ENCODE measurements around the gene CDC42BPB.

CDC42BPB gene

DNA sequence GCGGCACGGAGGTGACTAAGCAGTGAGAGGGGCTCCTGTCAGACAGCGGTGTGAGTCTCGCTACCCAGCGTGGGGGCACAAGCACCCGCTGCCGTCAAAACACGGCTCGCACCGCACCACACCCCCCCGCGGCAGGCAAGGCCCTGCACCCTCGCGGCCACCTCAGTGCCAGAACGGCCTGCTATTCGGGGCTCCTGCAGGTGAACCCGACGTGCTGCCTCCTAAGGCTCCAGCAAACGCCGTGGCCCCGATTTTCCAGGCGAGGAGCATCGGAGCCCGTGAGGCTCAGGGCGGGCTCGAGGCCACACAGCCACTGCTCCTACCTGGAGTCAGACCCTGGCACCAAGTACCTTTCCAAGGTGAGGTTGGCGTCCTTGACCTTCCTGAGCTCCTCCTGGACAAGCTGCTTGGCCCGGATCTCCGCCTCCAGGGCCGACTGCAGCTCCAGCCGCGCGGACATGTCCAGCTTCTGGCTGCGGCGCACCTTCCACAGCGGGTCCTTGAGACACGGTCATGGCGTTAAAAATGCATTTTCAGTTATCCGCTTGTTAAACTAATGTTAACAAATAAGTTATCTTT is 93.1 kb downstream of the CDC42BPB start:
- Histone ChIP-seq H3K27ac (ENCODE audit: low read length) (no peak overlapping the region), H3K4me1 (ENCODE audit: control insufficient read depth, low read depth, low read length) (no peaks in the 10 kb centered on the region), H3K27me3 (ENCODE audit: control insufficient read depth, insufficient read depth, low read length) (no peaks in the 10 kb centered on the region), H3K4me3 (ENCODE audit: low read length) (no peak overlapping the region), H3K36me3 (ENCODE audit: control insufficient read depth, low read depth, low read length) (peaks cover 67% of the 10 kb centered on the region), H3K9me3 (ENCODE audit: control insufficient read depth, low read depth, low read length) (no peaks in the 10 kb centered on the region), H3K9ac (ENCODE audit: low read length) (no peak overlapping the region)

DNA sequence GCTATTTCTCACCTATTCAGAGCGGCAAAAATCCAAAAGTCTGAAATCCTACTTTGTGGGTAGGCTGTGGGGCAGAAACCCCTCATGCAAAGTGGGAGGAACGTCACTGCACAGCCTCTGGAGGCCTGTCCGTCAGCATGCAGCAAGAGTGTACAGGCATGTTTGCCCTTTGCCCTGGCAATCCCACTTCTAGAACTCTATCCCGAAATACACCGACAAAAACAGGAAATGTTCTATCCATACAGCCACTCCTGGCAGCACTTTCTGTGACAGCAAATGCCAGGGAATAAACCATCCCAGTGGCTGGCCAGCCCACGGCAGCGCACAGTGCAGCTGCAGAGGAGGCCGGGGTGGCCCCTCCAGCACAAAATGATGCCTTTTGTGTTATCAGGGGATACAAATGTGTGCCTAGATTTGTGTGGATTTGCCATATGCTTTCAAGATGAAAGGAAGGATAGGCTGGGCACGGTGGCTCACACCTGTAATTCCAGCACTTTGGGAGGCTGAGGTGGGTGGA is 95.2 kb downstream of the CDC42BPB start:
- Histone ChIP-seq H3K4me1 (ENCODE audit: control insufficient read depth, low read depth, low read length) (no peaks in the 10 kb centered on the region), H3K9ac (ENCODE audit: low read length) (no peak overlapping the region), H3K4me3 (ENCODE audit: low read length) (no peak overlapping the region), H3K9me3 (ENCODE audit: control insufficient read depth, low read depth, low read length) (no peaks in the 10 kb centered on the region), H3K27me3 (ENCODE audit: control insufficient read depth, insufficient read depth, low read length) (no peaks in the 10 kb centered on the region), H3K27ac (ENCODE audit: low read length) (no peak overlapping the region), H3K36me3 (ENCODE audit: control insufficient read depth, low read depth, low read length) (peaks cover 68% of the 10 kb centered on the region)

DNA sequence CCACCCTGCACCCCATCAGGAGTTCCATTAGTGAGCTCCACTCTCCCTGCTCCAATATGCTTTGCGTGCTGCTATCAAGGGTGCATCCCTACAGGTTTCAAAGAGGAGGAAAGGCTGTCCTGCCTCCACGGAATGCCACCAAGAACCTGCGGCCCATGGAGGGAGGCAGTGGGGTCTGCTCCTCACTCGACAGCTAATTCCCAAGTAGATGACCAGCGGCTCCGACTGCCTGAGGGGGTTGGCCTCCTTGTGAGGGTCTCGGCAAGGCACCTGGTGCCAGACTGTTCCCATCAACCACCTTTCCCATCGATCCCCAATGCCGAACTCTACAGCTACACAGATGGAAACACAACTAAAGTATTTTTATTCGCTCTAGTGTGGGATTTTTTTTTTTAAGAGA is 98.9 kb downstream of the CDC42BPB start:
- no peak overlapping the region for H3K4me3 ChIP-seq (ENCODE audit: low read length)
- H3K9ac ChIP-seq (ENCODE audit: low read length): no peak overlapping the region
- H3K27me3 ChIP-seq (ENCODE audit: control insufficient read depth, insufficient read depth, low read length): no peaks in the 10 kb centered on the region
- peaks cover 55% of the 10 kb centered on the region for H3K36me3 ChIP-seq (ENCODE audit: control insufficient read depth, low read depth, low read length)
- no peaks in the 10 kb centered on the region for H3K9me3 ChIP-seq (ENCODE audit: control insufficient read depth, low read depth, low read length)
- no peaks in the 10 kb centered on the region for H3K4me1 ChIP-seq (ENCODE audit: control insufficient read depth, low read depth, low read length)
- no peak overlapping the region for H3K27ac ChIP-seq (ENCODE audit: low read length)

DNA sequence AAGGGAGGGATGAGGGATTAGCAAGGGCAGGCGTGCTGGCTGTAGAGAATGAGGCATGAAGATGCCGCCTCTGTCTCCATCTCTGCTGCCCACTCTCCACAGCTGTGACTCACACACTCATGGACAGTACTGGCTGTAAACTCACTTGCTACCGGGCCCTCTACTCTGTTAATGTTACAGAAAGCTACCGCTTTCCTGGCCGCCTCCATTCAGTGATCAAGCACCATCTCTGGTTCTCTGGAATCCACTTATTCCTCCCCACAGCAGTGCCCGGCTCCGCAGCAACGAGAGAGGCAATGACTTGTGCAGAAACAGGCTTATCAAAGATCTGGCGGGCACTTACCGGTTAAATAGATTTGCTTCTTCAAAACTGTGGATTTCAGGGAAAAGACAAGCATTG is 100.1 kb downstream of the CDC42BPB start:
- Histone ChIP-seq H3K9ac (ENCODE audit: low read length) (no peak overlapping the region), H3K27me3 (ENCODE audit: control insufficient read depth, insufficient read depth, low read length) (no peaks in the 10 kb centered on the region), H3K4me3 (ENCODE audit: low read length) (no peak overlapping the region), H3K36me3 (ENCODE audit: control insufficient read depth, low read depth, low read length) (peaks cover 55% of the 10 kb centered on the region), H3K9me3 (ENCODE audit: control insufficient read depth, low read depth, low read length) (no peaks in the 10 kb centered on the region), H3K4me1 (ENCODE audit: control insufficient read depth, low read depth, low read length) (no peaks in the 10 kb centered on the region), H3K27ac (ENCODE audit: low read length) (no peak overlapping the region)

DNA sequence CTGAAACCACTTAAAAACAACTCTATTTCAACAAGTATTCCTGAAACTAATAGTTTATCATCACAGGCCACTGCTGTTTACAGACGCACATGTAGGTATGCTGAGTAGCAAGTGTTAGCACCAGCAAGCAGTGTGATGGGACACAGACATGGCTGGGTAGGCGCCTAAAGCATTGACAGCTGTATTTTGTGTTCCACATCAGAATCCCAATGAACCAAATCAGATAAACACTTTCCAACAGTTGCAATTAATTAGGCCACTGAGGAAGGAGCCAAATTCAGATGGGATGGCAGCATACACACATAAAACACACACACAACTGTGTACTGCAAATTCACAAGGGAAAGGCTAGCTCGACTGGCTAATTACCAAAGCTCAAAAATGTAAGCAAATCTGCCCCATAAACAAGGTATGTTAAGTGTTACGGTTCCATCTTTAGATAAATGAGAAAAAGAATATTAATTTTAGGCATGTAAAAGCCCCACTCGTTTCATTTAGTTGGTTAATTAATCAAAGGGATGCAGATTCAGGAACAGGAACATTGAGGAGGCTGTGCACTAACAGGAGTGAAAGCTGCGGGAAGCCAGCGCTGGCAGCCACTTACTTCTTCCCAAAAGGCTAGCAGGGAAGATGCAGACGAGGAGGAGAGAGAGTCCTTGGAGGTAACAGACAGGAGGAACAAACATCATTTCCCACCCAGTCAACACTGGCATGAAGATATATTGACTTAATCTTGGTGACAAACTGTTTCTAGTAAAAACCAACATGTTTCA is 101.5 kb downstream of the CDC42BPB start:
- Histone ChIP-seq H3K9me3 (ENCODE audit: control insufficient read depth, low read depth, low read length) (no peaks in the 10 kb centered on the region), H3K27me3 (ENCODE audit: control insufficient read depth, insufficient read depth, low read length) (no peaks in the 10 kb centered on the region), H3K4me3 (ENCODE audit: low read length) (no peak overlapping the region), H3K36me3 (ENCODE audit: control insufficient read depth, low read depth, low read length) (peaks cover 58% of the 10 kb centered on the region), H3K27ac (ENCODE audit: low read length) (no peak overlapping the region), H3K4me1 (ENCODE audit: control insufficient read depth, low read depth, low read length) (no peaks in the 10 kb centered on the region), H3K9ac (ENCODE audit: low read length) (no peak overlapping the region)

DNA sequence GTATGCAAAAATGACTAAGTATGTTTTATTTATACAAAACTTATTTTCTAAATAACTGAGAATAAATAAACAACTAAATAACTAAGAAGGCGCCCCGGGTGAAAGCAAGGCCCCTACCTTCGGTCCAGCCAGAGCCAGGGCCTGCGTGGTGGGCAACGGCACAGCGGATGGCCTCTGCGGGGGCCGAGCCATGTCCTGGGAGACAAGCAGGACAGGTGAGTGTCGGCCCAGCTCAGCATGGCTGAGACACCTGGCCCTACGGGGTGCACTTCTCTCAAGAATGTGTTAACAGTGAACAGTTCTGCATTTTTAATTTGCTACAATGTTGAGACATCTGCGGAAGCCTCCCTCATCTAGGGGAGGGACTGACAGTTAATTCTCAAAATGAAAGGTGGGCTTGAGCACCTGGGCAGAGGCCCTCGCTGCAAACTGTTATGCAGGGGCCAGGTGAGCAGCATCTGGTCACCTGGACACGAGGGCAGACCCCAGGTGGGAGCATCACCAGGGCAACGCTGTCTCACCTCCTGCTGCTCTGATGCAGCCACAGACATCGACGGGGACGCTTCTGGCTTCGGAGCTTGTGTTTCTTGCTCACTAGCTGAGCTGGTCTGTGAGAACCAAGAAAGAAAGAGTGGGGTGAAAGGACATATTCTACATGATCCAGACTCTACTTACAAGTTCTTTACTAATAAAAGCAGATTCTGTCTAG is 103.1 kb downstream of the CDC42BPB start:
- H3K4me1 ChIP-seq (ENCODE audit: control insufficient read depth, low read depth, low read length): no peaks in the 10 kb centered on the region
- no peaks in the 10 kb centered on the region for H3K9me3 ChIP-seq (ENCODE audit: control insufficient read depth, low read depth, low read length)
- H3K27ac ChIP-seq (ENCODE audit: low read length): no peak overlapping the region
- H3K36me3 ChIP-seq (ENCODE audit: control insufficient read depth, low read depth, low read length): peaks cover 64% of the 10 kb centered on the region
- H3K27me3 ChIP-seq (ENCODE audit: control insufficient read depth, insufficient read depth, low read length): no peaks in the 10 kb centered on the region
- H3K4me3 ChIP-seq (ENCODE audit: low read length): no peak overlapping the region
- no peak overlapping the region for H3K9ac ChIP-seq (ENCODE audit: low read length)

DNA sequence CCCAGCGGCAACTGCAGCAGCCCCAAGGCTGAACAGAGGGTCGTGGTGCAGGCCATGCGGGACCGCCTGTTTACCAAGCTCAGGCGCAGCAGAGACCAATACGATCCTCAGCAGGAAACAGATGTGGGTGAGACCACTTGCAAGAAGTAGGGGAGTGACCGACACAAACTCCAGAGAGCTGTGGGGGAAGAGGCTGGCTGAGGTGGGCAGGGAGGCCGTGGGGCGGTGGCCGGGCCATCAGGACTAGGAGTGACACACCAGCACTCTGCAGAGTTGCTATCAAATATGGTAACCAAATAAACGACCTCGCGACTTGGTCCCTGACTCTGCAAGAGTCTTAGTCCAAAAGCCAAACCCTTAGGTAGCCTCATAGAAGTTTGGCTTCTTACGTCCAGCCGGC is 104.2 kb downstream of the CDC42BPB start:
- Histone ChIP-seq H3K27me3 (ENCODE audit: control insufficient read depth, insufficient read depth, low read length) (no peaks in the 10 kb centered on the region), H3K27ac (ENCODE audit: low read length) (no peak overlapping the region), H3K9me3 (ENCODE audit: control insufficient read depth, low read depth, low read length) (no peaks in the 10 kb centered on the region), H3K9ac (ENCODE audit: low read length) (no peak overlapping the region), H3K4me3 (ENCODE audit: low read length) (no peak overlapping the region), H3K36me3 (ENCODE audit: control insufficient read depth, low read depth, low read length) (peaks cover 62% of the 10 kb centered on the region), H3K4me1 (ENCODE audit: control insufficient read depth, low read depth, low read length) (no peaks in the 10 kb centered on the region)

DNA sequence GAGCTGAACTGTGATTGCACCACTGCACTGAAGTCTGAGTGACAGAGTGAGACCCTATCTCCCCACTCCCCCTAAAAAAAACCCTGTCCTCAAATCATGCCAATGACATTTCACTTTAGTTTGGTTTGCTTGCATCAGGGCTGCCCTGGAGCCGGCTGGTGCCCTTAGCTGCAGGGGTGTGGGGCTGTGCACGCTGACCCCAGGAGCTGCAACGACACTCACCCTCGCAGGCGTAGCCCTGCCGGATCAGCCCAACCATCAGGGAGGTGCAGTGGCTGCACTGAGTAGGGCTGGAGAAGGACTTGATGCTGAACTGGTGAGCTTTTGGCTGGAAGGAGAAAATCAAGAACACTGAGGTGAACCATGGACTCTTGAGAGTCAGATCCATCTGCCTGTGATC is 105.1 kb downstream of the CDC42BPB start:
- H3K4me3 ChIP-seq (ENCODE audit: low read length): no peak overlapping the region
- no peaks in the 10 kb centered on the region for H3K9me3 ChIP-seq (ENCODE audit: control insufficient read depth, low read depth, low read length)
- no peak overlapping the region for H3K27ac ChIP-seq (ENCODE audit: low read length)
- H3K4me1 ChIP-seq (ENCODE audit: control insufficient read depth, low read depth, low read length): no peaks in the 10 kb centered on the region
- peaks cover 62% of the 10 kb centered on the region for H3K36me3 ChIP-seq (ENCODE audit: control insufficient read depth, low read depth, low read length)
- H3K9ac ChIP-seq (ENCODE audit: low read length): no peak overlapping the region
- H3K27me3 ChIP-seq (ENCODE audit: control insufficient read depth, insufficient read depth, low read length): no peaks in the 10 kb centered on the region

DNA sequence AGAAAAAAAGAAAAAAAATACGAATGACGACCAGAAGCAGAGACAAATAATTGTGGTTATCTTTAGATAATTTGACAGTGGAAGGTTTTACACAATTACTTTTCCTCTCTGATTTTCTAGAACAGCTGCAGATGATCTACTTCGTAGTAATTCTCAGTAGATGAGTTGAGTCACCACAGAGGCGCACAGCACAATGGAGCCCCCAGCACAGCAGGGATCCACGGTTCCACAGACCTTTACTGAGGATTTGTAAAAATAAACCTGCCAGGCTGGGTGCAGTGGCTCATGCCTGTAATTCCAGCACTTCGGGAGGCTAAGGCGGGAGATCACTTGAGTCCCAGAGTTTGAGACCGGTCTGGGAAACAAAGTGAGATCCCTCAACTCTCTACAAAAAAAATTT is 105.5 kb downstream of the CDC42BPB start:
- H3K36me3 ChIP-seq (ENCODE audit: control insufficient read depth, low read depth, low read length): peaks cover 64% of the 10 kb centered on the region
- no peaks in the 10 kb centered on the region for H3K27me3 ChIP-seq (ENCODE audit: control insufficient read depth, insufficient read depth, low read length)
- H3K9ac ChIP-seq (ENCODE audit: low read length): no peak overlapping the region
- no peak overlapping the region for H3K4me3 ChIP-seq (ENCODE audit: low read length)
- no peak overlapping the region for H3K27ac ChIP-seq (ENCODE audit: low read length)
- H3K9me3 ChIP-seq (ENCODE audit: control insufficient read depth, low read depth, low read length): no peaks in the 10 kb centered on the region
- H3K4me1 ChIP-seq (ENCODE audit: control insufficient read depth, low read depth, low read length): no peaks in the 10 kb centered on the region

DNA sequence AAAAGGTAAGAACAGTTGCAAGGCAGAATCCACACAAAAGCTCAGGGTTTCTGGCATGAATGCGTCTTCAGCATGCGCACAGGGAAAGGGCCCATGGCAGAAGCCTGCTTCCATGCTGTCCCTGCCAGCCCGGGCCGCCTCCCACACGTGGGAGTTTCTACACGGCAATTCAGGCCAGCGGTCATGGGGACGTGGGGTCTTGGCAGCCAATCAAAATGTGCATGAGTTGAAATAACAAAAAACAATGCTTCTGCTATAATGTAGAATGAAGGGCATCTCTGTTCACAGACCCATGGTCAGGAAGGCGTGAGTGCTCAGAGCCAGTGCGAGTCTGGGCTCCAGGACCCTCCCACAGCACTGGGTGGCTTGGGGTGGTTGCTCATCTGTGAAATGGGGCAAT is 106.3 kb downstream of the CDC42BPB start:
- no peak overlapping the region for H3K9ac ChIP-seq (ENCODE audit: low read length)

DNA sequence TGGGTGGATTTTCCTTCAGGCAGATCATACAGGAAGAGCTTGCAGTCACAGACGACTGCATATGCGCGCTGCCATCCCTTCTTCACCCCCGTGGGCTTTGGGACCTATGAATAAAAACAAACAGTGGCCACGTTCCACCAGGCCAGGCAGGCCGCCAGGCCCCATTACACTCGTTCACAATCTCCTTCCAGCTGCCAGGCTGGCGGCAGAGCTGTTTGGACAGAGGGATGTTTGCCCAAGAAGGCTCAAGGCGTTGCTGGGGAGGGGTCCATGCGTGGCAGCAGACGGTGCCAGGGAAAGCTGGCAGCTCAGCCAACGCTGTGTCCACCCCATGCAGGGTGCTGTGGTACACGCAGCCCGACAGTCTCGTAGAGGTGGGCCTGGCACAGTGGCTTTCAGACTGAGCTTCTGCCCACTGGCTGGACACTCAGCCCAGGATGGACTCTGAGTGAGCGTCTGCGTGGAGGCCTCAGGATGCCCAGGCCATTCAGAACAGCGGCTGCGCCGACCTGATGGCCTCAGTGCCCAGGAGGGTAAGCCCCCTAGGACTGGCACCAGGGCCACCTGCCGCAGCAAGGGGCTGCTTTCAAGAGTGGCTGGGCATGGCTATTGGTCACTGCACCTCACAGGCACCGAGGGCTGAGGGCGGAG is 107.4 kb downstream of the CDC42BPB start:
- peaks cover 77% of the 10 kb centered on the region for H3K36me3 ChIP-seq (ENCODE audit: control insufficient read depth, low read depth, low read length)
- no peak overlapping the region for H3K27ac ChIP-seq (ENCODE audit: low read length)
- H3K9ac ChIP-seq (ENCODE audit: low read length): no peak overlapping the region
- H3K27me3 ChIP-seq (ENCODE audit: control insufficient read depth, insufficient read depth, low read length): no peaks in the 10 kb centered on the region
- H3K4me3 ChIP-seq (ENCODE audit: low read length): no peak overlapping the region
- no peaks in the 10 kb centered on the region for H3K4me1 ChIP-seq (ENCODE audit: control insufficient read depth, low read depth, low read length)
- H3K9me3 ChIP-seq (ENCODE audit: control insufficient read depth, low read depth, low read length): no peaks in the 10 kb centered on the region

More for the DNA sequence above, 106.3 kb downstream of the CDC42BPB start:
- Histone ChIP-seq H3K27me3 (ENCODE audit: control insufficient read depth, insufficient read depth, low read length) (no peaks in the 10 kb centered on the region), H3K27ac (ENCODE audit: low read length) (no peak overlapping the region), H3K9me3 (ENCODE audit: control insufficient read depth, low read depth, low read length) (no peaks in the 10 kb centered on the region), H3K36me3 (ENCODE audit: control insufficient read depth, low read depth, low read length) (peaks cover 70% of the 10 kb centered on the region), H3K4me3 (ENCODE audit: low read length) (no peak overlapping the region), H3K4me1 (ENCODE audit: control insufficient read depth, low read depth, low read length) (no peaks in the 10 kb centered on the region)
